SK-N-SH (cell line): ENCODE measurements around the gene XXYLT1. TPM values are rescaled to one million over a fixed set of nuclear protein-coding genes. Genes with fewer than 3 reads are reported as not detected.
"Not testable (repeated sequence)": the region's sequence is repeated elsewhere in the genome, so short reads cannot be mapped to it uniquely, and the experiment has no call there.

Experiments
- CTCF ChIA-PET: fragments of 300-600, 350-600 bp; formaldehyde crosslinking; extraction: SDS; loops from one replicate; lab custom pipeline; 2021; lab: Yijun Ruan, JAX
- POLR2A ChIA-PET: fragments of 350-600 bp; sonication (Branson Sonifier 250); formaldehyde crosslinking; extraction: SDS; loops from one replicate; lab custom pipeline; 2020; ENCODE audit warnings: antibody characterized with exemption, inconsistent platforms; lab: Yijun Ruan, JAX
- DNase-seq: peaks from one replicate; pipeline ENCODE4 v3.0.0; 2012
- H2AFZ ChIP-seq: fragments of 200-600 bp; sonication (generic); 2 replicates; pipeline ENCODE4 v1.8.1; 2016; ENCODE audit warnings: antibody characterized with exemption, mild to moderate bottlenecking, low read depth
- H3F3A ChIP-seq: fragments of 200-600 bp; sonication (generic); replicated peaks from 2 replicates; pipeline ENCODE3; 2016; ENCODE audit warnings: antibody characterized with exemption, mild to moderate bottlenecking; ENCODE audit not compliant: insufficient read depth
- H3K27ac ChIP-seq, 2 experiments: fragments of 200-500 bp in 1 of 2; fragments of 200-600 bp in 1 of 2; sonication (Bioruptor generic) in 1 of 2; sonication (generic), shearing (Covaris generic) in 1 of 2; 2 replicates each; pipeline versions ENCODE4 v1.5.1 to v1.6.1; 2014 to 2016; ENCODE audit warnings: low read depth in 2 of 2, inconsistent platforms in 1 of 2, low read length in 1 of 2, mild to moderate bottlenecking in 1 of 2, mixed read lengths in 1 of 2
- H3K27me3 ChIP-seq: fragments of 200-600 bp; sonication (generic), shearing (Covaris generic); 2 replicates; pipeline ENCODE4 v1.6.1; 2016; ENCODE audit warnings: mixed run types; ENCODE audit not compliant: insufficient read depth
- H3K36me3 ChIP-seq, 2 experiments: fragments of 200-500 bp in 1 of 2; fragments of 200-600 bp in 1 of 2; sonication (Bioruptor generic) in 1 of 2; sonication (generic) in 1 of 2; replicated peaks in 1 of 2; 2 replicates each; pipeline versions ENCODE3 to v1.5.1; 2014 to 2016; ENCODE audit warnings: low read length in 1 of 2, mild to moderate bottlenecking in 1 of 2; ENCODE audit not compliant: insufficient read depth in 2 of 2, control insufficient read depth in 1 of 2
- H3K4me1 ChIP-seq, 2 experiments: fragments of 200-500 bp in 1 of 2; fragments of 200-600 bp in 1 of 2; sonication (Bioruptor generic) in 1 of 2; sonication (generic), shearing (Covaris generic) in 1 of 2; 2 replicates each; pipeline versions ENCODE4 v1.5.1 to v1.6.1; 2014 to 2016; ENCODE audit warnings: low read depth in 1 of 2, low read length in 1 of 2, mixed run types in 1 of 2; ENCODE audit not compliant: insufficient read depth in 2 of 2, control insufficient read depth in 1 of 2
- H3K4me2 ChIP-seq: fragments of 200-600 bp; sonication (generic), shearing (Covaris generic); 2 replicates; pipeline ENCODE4 v1.6.1; 2017; ENCODE audit warnings: mixed run types
- H3K4me3 ChIP-seq, 2 experiments: fragments of 200-500 bp in 1 of 2; fragments of 200-600 bp in 1 of 2; sonication (Bioruptor generic) in 1 of 2; sonication (generic), shearing (Covaris generic) in 1 of 2; 2 replicates each; pipeline versions ENCODE4 v1.5.1 to v1.8.1; 2014 to 2016; ENCODE audit warnings: low read depth in 2 of 2, inconsistent platforms in 1 of 2, low read length in 1 of 2, mild to moderate bottlenecking in 1 of 2, mixed read lengths in 1 of 2, moderate library complexity in 1 of 2
- H3K79me2 ChIP-seq: fragments of 200-600 bp; sonication (generic); 2 replicates; pipeline ENCODE4 v1.8.1; 2017; ENCODE audit warnings: mild to moderate bottlenecking; ENCODE audit not compliant: insufficient read depth
- H3K9ac ChIP-seq: fragments of 200-600 bp; sonication (generic); 2 replicates; pipeline ENCODE4 v1.6.1; 2017; ENCODE audit warnings: mixed run types
- H3K9me2 ChIP-seq: fragments of 200-600 bp; sonication (generic); 2 replicates; pipeline ENCODE4 v1.6.1; 2017; ENCODE audit warnings: mixed run types
- H3K9me3 ChIP-seq: fragments of 200-600 bp; sonication (generic); 2 replicates; pipeline ENCODE4 v1.6.1; 2017; ENCODE audit warnings: mixed run types, mild to moderate bottlenecking, moderate library complexity
- H4K20me1 ChIP-seq: fragments of 200-600 bp; sonication (generic); 2 replicates; pipeline ENCODE4 v1.6.1; 2017; ENCODE audit warnings: mild to moderate bottlenecking, mixed run types; ENCODE audit not compliant: insufficient read depth
- CTCF ChIP-seq: fragments of 200-600 bp; sonication (generic); IDR thresholded peaks from 2 replicates; pipeline ENCODE4 v1.6.1; 2017; ENCODE audit warnings: antibody characterized with exemption, mild to moderate bottlenecking, moderate library complexity
- ELF1 ChIP-seq: IDR thresholded peaks from 2 replicates; pipeline ENCODE4 v1.4.0; 2012
- EP300 ChIP-seq, 2 experiments: IDR thresholded peaks; 2 replicates each; pipeline versions ENCODE4 v1.4.0 to v1.6.1; 2012; ENCODE audit warnings: borderline replicate concordance in 1 of 2, low read depth in 1 of 2, low read length in 1 of 2
- FOSL2 ChIP-seq: IDR thresholded peaks from 2 replicates; pipeline ENCODE4 v1.4.0; 2012; ENCODE audit warnings: low read depth, mild to moderate bottlenecking, moderate library complexity, borderline replicate concordance
- FOXJ3 ChIP-seq: sonication (generic); formaldehyde crosslinking; IDR thresholded peaks from 2 replicates; pipeline ENCODE4 v1.5.1; 2020; ENCODE audit warnings: mild to moderate bottlenecking, missing genetic modification reagents
- GATA2 ChIP-seq: sonication (generic); formaldehyde crosslinking; IDR thresholded peaks from 2 replicates; pipeline ENCODE4 v1.5.0; 2020; ENCODE audit warnings: mild to moderate bottlenecking, missing genetic modification reagents
- IRF3 ChIP-seq: fragments of 150-350 bp; IDR thresholded peaks from 2 replicates; pipeline ENCODE4 v1.6.1; 2016; ENCODE audit warnings: mild to moderate bottlenecking, low read depth, low read length
- JUND ChIP-seq: IDR thresholded peaks from 2 replicates; pipeline ENCODE4 v1.4.0; 2012
- MAX ChIP-seq: IDR thresholded peaks from 2 replicates; pipeline ENCODE4 v1.4.0; 2012; ENCODE audit warnings: low read depth
- NRF1 ChIP-seq: IDR thresholded peaks from 2 replicates; pipeline ENCODE4 v1.6.1; 2012; ENCODE audit warnings: low read depth, mild to moderate bottlenecking, low read length
- REST ChIP-seq: IDR thresholded peaks from 2 replicates; pipeline ENCODE4 v1.6.1; 2012; ENCODE audit warnings: mild to moderate bottlenecking, low read depth, low read length, moderate library complexity
- RXRA ChIP-seq: IDR thresholded peaks from 2 replicates; pipeline ENCODE4 v1.4.0; 2012; ENCODE audit warnings: low read depth, mild to moderate bottlenecking, borderline replicate concordance
- SMC3 ChIP-seq: IDR thresholded peaks from 2 replicates; pipeline ENCODE4 v1.6.1; 2012; ENCODE audit warnings: low read depth, low read length, improper control_type of control experiment
- TEAD4 ChIP-seq: IDR thresholded peaks from 2 replicates; pipeline ENCODE4 v1.4.0; 2012; ENCODE audit warnings: mild to moderate bottlenecking, borderline replicate concordance; ENCODE audit not compliant: insufficient read depth
- USF1 ChIP-seq: IDR thresholded peaks from 2 replicates; pipeline ENCODE4 v1.4.0; 2012; ENCODE audit warnings: low read depth, borderline replicate concordance
- USF2 ChIP-seq: fragments of 150-350 bp; IDR thresholded peaks from 2 replicates; pipeline ENCODE4 v1.6.1; 2017; ENCODE audit warnings: antibody characterized with exemption, low read length, low read depth, borderline replicate concordance
- YY1 ChIP-seq: IDR thresholded peaks from 2 replicates; pipeline ENCODE4 v1.4.0; 2012; ENCODE audit warnings: low read depth, mild to moderate bottlenecking
- WGBS: methylation state at CpG from one replicate; pipeline ENCODE4 v1.1.6; 2017; ENCODE audit warnings: low lambda C conversion rate; 5-methylcytosine and 5-hydroxymethylcytosine counted together
- polyA plus RNA-seq, 3 experiments: library from polyadenylated mRNA; depleted of rRNA; stranded (reverse); fragments of >200 nt; gene quantifications; 2 replicates each; pipeline ENCODE4 v1.2.3, GENCODE V29; 2012

XXYLT1 gene
- polyA plus RNA-seq, 1 of the 3 experiments (the other 2 are of a cell fraction) = 22.6 TPM

GRCh38 chr3:195052939-195053338 lies 218.0 kb downstream of the XXYLT1 start:
- H3K9me2 ChIP-seq = no peaks in the 10 kb centered on the region
- H3K4me3 ChIP-seq = no peak overlapping the region
- no peak overlapping the region for H3K9ac ChIP-seq
- no peaks in the 10 kb centered on the region for H3K79me2 ChIP-seq
- H3K4me1 ChIP-seq = no peaks in the 10 kb centered on the region
- POLR2A ChIA-PET = no interaction called here
- H2AFZ ChIP-seq = no peak overlapping the region
- no peaks in the 10 kb centered on the region for H4K20me1 ChIP-seq
- DNase-seq = no peak
- H3K27me3 ChIP-seq = 0 out of 2 replicates have a peak, but pooled peaks cover 6% of the 10 kb centered on the region
- no peak overlapping the region for H3K4me2 ChIP-seq
- no peak overlapping the region for H3K27ac ChIP-seq
- 78% methylated on average over 6 of the region's 6 CpGs for WGBS
- H3K9me3 ChIP-seq = no peaks in the 10 kb centered on the region
- no peaks in the 10 kb centered on the region for H3F3A ChIP-seq
- no peaks in the 10 kb centered on the region for H3K36me3 ChIP-seq
- TF ChIP-seq YY1 (no peak), FOXJ3 (CRISPR knock-in tag) (no peak), RXRA (no peak), GATA2 (CRISPR knock-in tag) (no peak), NRF1 (no peak), IRF3 (no peak), EP300 (IDR thresholded peaks at IDR 0.05; ENCODE audit: borderline replicate concordance in 1 of 2, low read depth in 1 of 2, low read length in 1 of 2) (no peak), REST (no peak), USF2 (no peak), JUND (no peak), ELF1 (no peak), FOSL2 (no peak), USF1 (no peak), TEAD4 (no peak), MAX (no peak), SMC3 (no peak), CTCF (no peak)
- TF ChIP-seq, all 33 proteins: peak for 0
- CTCF ChIA-PET = no interaction called here

GRCh38 chr3:195050296-195050695 lies 220.7 kb downstream of the XXYLT1 start:
- H3F3A ChIP-seq, POLR2A ChIA-PET, H3K4me2 ChIP-seq, H3K27me3 ChIP-seq, H3K36me3 ChIP-seq, H3K4me3 ChIP-seq, H3K9ac ChIP-seq, H2AFZ ChIP-seq, H3K27ac ChIP-seq, H4K20me1 ChIP-seq, H3K9me3 ChIP-seq, DNase-seq, H3K79me2 ChIP-seq, H3K9me2 ChIP-seq, H3K4me1 ChIP-seq: not testable (repeated sequence)
- CTCF ChIA-PET = interaction anchor here (1.1 to 1.8 kb wide), 5 partner anchors 9 to 220 kb away, joined by 3 to 7 read pairs (median 3); no protein-coding TSS in a partner anchor
- WGBS = 61% methylated on average over 5 of the region's 5 CpGs
